Adrenal gland (tissue), 12 donors: ENCODE results near the gene SDK2. TPM values are rescaled to one million over a fixed set of nuclear protein-coding genes. Genes with fewer than 3 reads are reported as not detected.
A peak's percentile ranks its signal among the peaks of the same experiment; 100 is the strongest.

Experiments used
- DNase-seq, 7 donors: peaks; one replicate each; pipeline ENCODE4 v3.0.0-alpha.2; 2019 to 2020
- H3K27ac ChIP-seq, 5 donors: fragments of 200-600 bp; sonication (generic) in 4 of 5; 1 replicate in 3 of 5; 2 replicates in 2 of 5; pipeline versions ENCODE4 v1.5.1 to v1.8.0; 2016 to 2020; ENCODE audit warnings: mild to moderate bottlenecking in 1 of 5
- H3K27me3 ChIP-seq: fragments of 200-600 bp; 2 replicates; pipeline ENCODE4 v1.8.0; 2021
- H3K36me3 ChIP-seq, 2 donors: fragments of 200-600 bp; replicated peaks in 1 of 2; 1 replicate in 1 of 2; 2 replicates in 1 of 2; pipeline versions ENCODE4 v1.5.1 to v1.8.0; 2018 to 2022
- H3K4me1 ChIP-seq, 2 donors: fragments of 200-600 bp; replicated peaks in 1 of 2; 1 replicate in 1 of 2; 2 replicates in 1 of 2; pipeline versions ENCODE4 v1.5.1 to v1.8.0; 2018 to 2021
- H3K4me3 ChIP-seq, 4 donors: fragments of 200-600 bp; sonication (generic) in 3 of 4; one replicate each; pipeline ENCODE4 v1.5.1; 2016 to 2018
- H3K9me3 ChIP-seq, 3 donors: fragments of 200-600 bp; sonication (generic) in 1 of 3; replicated peaks in 1 of 3; 1 replicate in 2 of 3; 2 replicates in 1 of 3; pipeline versions ENCODE4 v1.5.1 to v1.8.0; 2016 to 2021
- POLR2A ChIP-seq, 2 donors: fragments of 450-650 bp; IDR thresholded peaks; one replicate each; pipeline ENCODE4 v1.6.1; 2017; ENCODE audit warnings: antibody characterized with exemption in 2 of 2, mild to moderate bottlenecking in 2 of 2, moderate library complexity in 1 of 2
- WGBS, 4 donors: extraction: QIAGEN DNeasy Blood & Tissue Kit in 2 of 4; methylation state at CpG; one replicate each; pipeline versions ENCODE4 v1.1.5 to v1.1.7; 2013 to 2017; 5-methylcytosine and 5-hydroxymethylcytosine counted together
- intact Hi-C, 2 donors: fragments of 100-400 bp; cut with DNase I; formaldehyde crosslinking; loops; one replicate each; pipeline versions ENCODE4 v1.14.1 to v1.15.0; 2022 to 2023
- polyA plus RNA-seq, 3 donors: library from polyadenylated mRNA; stranded (reverse); fragments of 200-250 nt in 2 of 3; fragments of 350-450 nt in 1 of 3; fragmentation: Illumina TruSeq in 1 of 3; extraction: RNeasy Lipid Tissue Mini Kit (QIAGEN cat#74804) in 1 of 3; gene quantifications; one replicate each; pipeline ENCODE4 v1.2.3, GENCODE V29; 2013 to 2014
- total RNA-seq, 9 donors: library from RNA; depleted of rRNA in 4 of 9; stranded (reverse); fragments of >200 nt in 4 of 9; fragments of 120-200 nt in 1 of 9; fragmentation: NEBNext Ultra II Directional in 1 of 9; extraction: Animal tissue kit (Norgen Biotek cat#: 25700) in 1 of 9; gene quantifications; one replicate each; pipeline versions ENCODE4 v1.1.0 to v1.2.4, GENCODE V29; 2013 to 2023
- TF ChIP-seq, protein P1 (sequence below), 6 experiments: fragments of 450-650 bp in 4 of 6; fragments of 200-600 bp in 2 of 6; sonication (generic) in 1 of 6; IDR thresholded peaks; 1 replicate in 5 of 6; 2 replicates in 1 of 6; pipeline versions ENCODE4 v1.5.1 to v1.8.0; 2016 to 2021; ENCODE audit warnings: antibody characterized with exemption in 6 of 6, mild to moderate bottlenecking in 2 of 6, moderate library complexity in 1 of 6
- donor health status: healthy with polysubstance abuse.
- donor health status: Bipolar disorder and iron deficiency.
- donor health status: DM: yes; HTN: yes; CAD: no.
- donor health status: DM: no; HTN: no; CAD: no.
- donor health status: DM: no; HTN: no; CAD: no.
- donor health status: DM: yes; HTN: yes; CAD: no.

The SDK2 gene
- total and polyA plus RNA-seq, 12 donors: 0.27 to 2.1 (median 0.84) TPM

GRCh38 chr17:73348018-73348828, 296.0 kb downstream of the SDK2 start:
- Histone ChIP-seq H3K4me1 (no peaks in the 10 kb centered on the region), H3K27ac (peak overlapping the region in 2 of 5 donors; percentile 54 to 58), H3K9me3 (no peaks in the 10 kb centered on the region), H3K27me3 (no peaks in the 10 kb centered on the region), H3K36me3 (no peaks in the 10 kb centered on the region), H3K4me3 (no peak overlapping the region)
- TF ChIP-seq, protein P1, sequence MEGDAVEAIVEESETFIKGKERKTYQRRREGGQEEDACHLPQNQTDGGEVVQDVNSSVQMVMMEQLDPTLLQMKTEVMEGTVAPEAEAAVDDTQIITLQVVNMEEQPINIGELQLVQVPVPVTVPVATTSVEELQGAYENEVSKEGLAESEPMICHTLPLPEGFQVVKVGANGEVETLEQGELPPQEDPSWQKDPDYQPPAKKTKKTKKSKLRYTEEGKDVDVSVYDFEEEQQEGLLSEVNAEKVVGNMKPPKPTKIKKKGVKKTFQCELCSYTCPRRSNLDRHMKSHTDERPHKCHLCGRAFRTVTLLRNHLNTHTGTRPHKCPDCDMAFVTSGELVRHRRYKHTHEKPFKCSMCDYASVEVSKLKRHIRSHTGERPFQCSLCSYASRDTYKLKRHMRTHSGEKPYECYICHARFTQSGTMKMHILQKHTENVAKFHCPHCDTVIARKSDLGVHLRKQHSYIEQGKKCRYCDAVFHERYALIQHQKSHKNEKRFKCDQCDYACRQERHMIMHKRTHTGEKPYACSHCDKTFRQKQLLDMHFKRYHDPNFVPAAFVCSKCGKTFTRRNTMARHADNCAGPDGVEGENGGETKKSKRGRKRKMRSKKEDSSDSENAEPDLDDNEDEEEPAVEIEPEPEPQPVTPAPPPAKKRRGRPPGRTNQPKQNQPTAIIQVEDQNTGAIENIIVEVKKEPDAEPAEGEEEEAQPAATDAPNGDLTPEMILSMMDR (IDR thresholded peaks at IDR 0.05): no peak
- no peak for TF ChIP-seq POLR2A (IDR thresholded peaks at IDR 0.05)
- intact Hi-C loops: no loop called here
- DNase-seq: no peak
- WGBS, 4 donors: 82 to 88% (median 83%) methylated on average over 14 to 19 of the region's 19 CpGs

- 53 to 60% (median 58%) methylated on average over 4 to 5 of the region's 5 CpGs for WGBS, 4 donors
- TF ChIP-seq, protein P1 (IDR thresholded peaks at IDR 0.05): no peak
- no peak for TF ChIP-seq POLR2A (IDR thresholded peaks at IDR 0.05)
- Histone ChIP-seq H3K36me3 (no peaks in the 10 kb centered on the region), H3K9me3 (no peaks in the 10 kb centered on the region), H3K4me1 (peaks cover 0 to 7% of the 10 kb centered on the region in 2 donors), H3K4me3 (no peak overlapping the region), H3K27me3 (no peaks in the 10 kb centered on the region), H3K27ac (peak overlapping the region in 1 of 5 donors; percentile 34)
- no peak for DNase-seq
- intact Hi-C loops: no loop called here
Observed at GRCh38 chr17:73347351-73347750, 296.9 kb downstream of the SDK2 start.

GRCh38 chr17:73346501-73347162, 297.6 kb downstream of the SDK2 start:
- Histone ChIP-seq H3K4me1 (peaks cover 0 to 14% of the 10 kb centered on the region in 2 donors), H3K27me3 (no peaks in the 10 kb centered on the region), H3K9me3 (no peaks in the 10 kb centered on the region), H3K36me3 (no peaks in the 10 kb centered on the region), H3K4me3 (no peak overlapping the region), H3K27ac (peak overlapping the region in 1 of 5 donors; percentile 34)
- TF ChIP-seq, protein P1 (IDR thresholded peaks at IDR 0.05): no peak
- no peak for TF ChIP-seq POLR2A (IDR thresholded peaks at IDR 0.05)
- DNase-seq: no peak
- intact Hi-C loops: no loop called here
- 68 to 71% (median 70%) methylated on average over 9 to 12 of the region's 12 CpGs for WGBS, 4 donors

GRCh38 chr17:73343739-73344454, 300.3 kb downstream of the SDK2 start:
- TF ChIP-seq, protein P1 (IDR thresholded peaks at IDR 0.05): no peak
- no peak for TF ChIP-seq POLR2A (IDR thresholded peaks at IDR 0.05)
- peak overlapping the region in 2 of 5 donors; percentile 75 to 82 for H3K27ac ChIP-seq
- no peaks in the 10 kb centered on the region for H3K27me3 ChIP-seq
- H3K4me1 ChIP-seq: peaks cover 4 to 27% of the 10 kb centered on the region in 2 donors
- intact Hi-C loops: no loop called here
- no peak overlapping the region for H3K4me3 ChIP-seq
- no peaks in the 10 kb centered on the region for H3K9me3 ChIP-seq
- 0 to 70% (median 64%) methylated on average over 1 to 11 of the region's 11 CpGs for WGBS, 4 donors
- H3K36me3 ChIP-seq: no peaks in the 10 kb centered on the region
- DNase-seq: no peak
